SH-SY5Y (cell line): ENCODE measurements around the gene PRRC2A.

Experiments
- GATA2 ChIP-seq: IDR thresholded peaks from 2 replicates; pipeline ENCODE4 v1.6.1; 2011; ENCODE audit warnings: mild to moderate bottlenecking, low read depth, low read length
- GATA3 ChIP-seq: IDR thresholded peaks from 2 replicates; pipeline ENCODE4 v1.6.1; 2011; ENCODE audit warnings: low read depth, mild to moderate bottlenecking, low read length, moderate library complexity

DNA sequence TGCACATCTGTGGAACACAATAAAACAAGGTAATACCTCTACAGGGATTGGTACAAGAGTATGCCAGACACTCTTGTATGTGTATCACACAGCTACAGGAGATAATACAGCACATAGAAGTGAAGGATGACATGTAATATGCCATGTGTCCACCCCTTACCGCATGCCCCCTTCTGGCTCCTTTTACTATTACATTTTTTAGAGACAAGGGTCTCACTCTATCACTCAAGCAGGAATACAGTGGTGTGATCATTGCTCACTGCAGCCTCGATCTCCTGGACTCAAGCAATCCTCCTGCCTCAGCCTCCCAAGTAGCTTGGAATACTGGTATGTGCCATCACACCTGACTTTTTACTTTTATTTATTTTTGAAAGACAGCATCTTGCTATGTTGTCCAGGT, 23.5 kb upstream of the PRRC2A start:
- TF ChIP-seq GATA2 = no peak
- TF ChIP-seq GATA3 = no peak
